ENCODE measurements around the gene PAX7.

Gene PAX7

GRCh38 chr1:18634276-18634675 lies 3.6 kb downstream of the PAX7 start:
- Mint-ChIP-seq H3K27me3 (peaks cover 96% of the 10 kb centered on the region), H3K9me3 (no peaks in the 10 kb centered on the region), H3K36me3 (ENCODE audit: low read depth) (no peaks in the 10 kb centered on the region), H3K4me3 (no peak overlapping the region), H3K4me1 (ENCODE audit: low read depth) (peaks cover 32% of the 10 kb centered on the region), H3K27ac (no peak overlapping the region)
- DNase-seq = no peak

DNA sequence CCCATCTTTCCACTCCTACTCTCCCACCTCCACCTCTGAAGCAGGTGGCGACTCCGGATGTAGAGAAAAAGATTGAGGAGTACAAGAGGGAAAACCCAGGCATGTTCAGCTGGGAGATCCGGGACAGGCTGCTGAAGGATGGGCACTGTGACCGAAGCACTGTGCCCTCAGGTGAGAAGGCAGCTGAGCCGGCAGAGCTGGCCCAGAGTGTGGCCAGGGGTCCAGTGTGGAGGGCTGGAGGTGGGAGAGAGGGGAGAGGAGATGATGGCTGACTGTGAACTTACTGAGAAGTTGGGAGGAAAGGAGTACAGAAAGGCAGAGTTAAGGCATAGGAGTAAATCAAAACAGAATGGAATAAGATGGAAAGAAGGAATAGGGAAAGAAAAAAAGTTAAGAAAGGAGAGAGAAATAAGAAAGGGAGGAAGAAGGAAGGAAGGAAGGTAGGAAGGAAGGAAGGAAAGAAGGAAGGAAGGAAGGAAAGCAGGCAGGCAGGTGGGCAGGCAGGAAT lies 4.5 kb downstream of the PAX7 start:
- H3K27me3 Mint-ChIP-seq = peaks cover 96% of the 10 kb centered on the region
- no peak for DNase-seq
- no peaks in the 10 kb centered on the region for H3K9me3 Mint-ChIP-seq
- no peaks in the 10 kb centered on the region for H3K36me3 Mint-ChIP-seq (ENCODE audit: low read depth)
- H3K4me1 Mint-ChIP-seq (ENCODE audit: low read depth) = peaks cover 38% of the 10 kb centered on the region
- no peak overlapping the region for H3K27ac Mint-ChIP-seq
- no peak overlapping the region for H3K4me3 Mint-ChIP-seq

- Mint-ChIP-seq H3K27ac (peak overlapping the region; percentile 4), H3K36me3 (ENCODE audit: low read depth) (no peaks in the 10 kb centered on the region), H3K9me3 (no peaks in the 10 kb centered on the region), H3K4me3 (no peak overlapping the region), H3K4me1 (ENCODE audit: low read depth) (peaks cover 38% of the 10 kb centered on the region), H3K27me3 (peaks cover 96% of the 10 kb centered on the region)
- DNase-seq = no peak
These were observed 5.4 kb downstream of the PAX7 start for GRCh38 chr1:18635891-18636595.

DNA sequence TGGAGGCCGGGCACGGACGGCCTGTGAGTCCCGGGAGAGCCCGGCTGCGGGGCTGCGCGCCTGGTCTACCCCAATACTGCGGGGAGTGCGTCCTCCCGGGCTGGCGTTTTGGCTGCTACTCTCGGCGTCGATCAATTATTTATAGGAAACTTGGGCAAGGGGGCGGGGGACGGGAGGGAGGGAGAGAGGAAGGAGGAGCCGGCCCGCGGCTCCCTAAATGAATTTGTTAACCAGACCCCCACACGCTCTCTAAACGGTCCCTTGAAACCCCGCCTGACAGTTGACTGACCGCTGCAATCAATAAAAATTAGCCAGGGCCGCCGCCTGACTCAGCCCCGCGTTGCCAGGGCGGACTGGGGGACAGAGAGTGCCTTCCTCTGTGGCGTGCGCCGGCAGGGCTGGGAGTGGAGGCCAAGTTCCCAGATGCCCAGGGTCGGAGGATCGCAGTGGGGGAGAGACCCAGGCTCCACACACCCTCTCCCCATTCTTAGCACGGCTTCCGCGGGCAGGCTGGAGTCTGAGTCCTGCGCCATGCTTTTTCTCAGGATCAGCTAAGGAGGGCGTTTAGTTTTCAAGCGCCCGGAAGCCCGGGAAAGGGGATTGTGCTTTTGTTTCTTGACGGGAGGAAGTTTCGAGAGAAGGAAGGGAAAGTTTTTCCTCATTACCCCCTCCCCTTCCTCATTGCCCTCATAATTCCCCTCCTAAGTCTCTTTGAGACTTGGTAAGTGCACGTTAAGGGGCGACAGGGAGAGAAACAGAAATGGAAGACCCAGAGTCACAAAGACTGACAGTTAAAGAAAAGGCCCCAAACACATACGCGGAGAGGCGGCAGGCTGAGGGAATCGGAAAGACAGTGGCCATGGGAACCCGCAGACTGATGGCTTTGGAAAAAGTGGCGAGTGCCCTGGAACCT lies 6.2 kb downstream of the PAX7 start:
- Mint-ChIP-seq H3K27ac (no peak overlapping the region), H3K4me3 (no peak overlapping the region), H3K27me3 (peaks cover 96% of the 10 kb centered on the region), H3K9me3 (no peaks in the 10 kb centered on the region), H3K36me3 (ENCODE audit: low read depth) (no peaks in the 10 kb centered on the region), H3K4me1 (ENCODE audit: low read depth) (peaks cover 39% of the 10 kb centered on the region)
- no peak for DNase-seq

DNA sequence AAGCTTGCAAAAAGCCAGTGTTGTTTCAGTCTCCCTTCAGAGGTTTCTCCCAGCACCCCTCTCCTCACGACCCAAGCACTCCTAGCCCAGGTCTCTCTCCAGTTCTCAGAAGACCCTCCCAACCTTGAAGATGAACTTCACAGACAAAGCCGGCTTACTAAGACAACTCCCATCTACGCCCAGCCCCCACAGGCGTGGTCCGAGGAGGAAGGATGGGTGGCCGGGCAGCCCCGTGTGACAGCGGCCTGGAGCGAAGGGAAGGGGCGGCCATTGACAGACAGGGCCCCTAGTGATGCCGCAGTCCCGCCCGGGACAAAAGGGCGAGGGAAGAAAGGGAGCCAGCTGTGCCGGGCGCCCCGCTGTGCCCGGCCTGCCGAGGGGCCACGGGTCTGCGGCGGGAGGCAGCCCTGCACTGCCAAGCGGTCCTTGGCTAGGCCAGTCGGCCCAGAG lies 6.9 kb downstream of the PAX7 start:
- H3K9me3 Mint-ChIP-seq = no peaks in the 10 kb centered on the region
- H3K27ac Mint-ChIP-seq = no peak overlapping the region
- peaks cover 95% of the 10 kb centered on the region for H3K27me3 Mint-ChIP-seq
- no peak for DNase-seq
- H3K4me3 Mint-ChIP-seq = no peak overlapping the region
- peaks cover 36% of the 10 kb centered on the region for H3K4me1 Mint-ChIP-seq (ENCODE audit: low read depth)
- no peaks in the 10 kb centered on the region for H3K36me3 Mint-ChIP-seq (ENCODE audit: low read depth)

DNA sequence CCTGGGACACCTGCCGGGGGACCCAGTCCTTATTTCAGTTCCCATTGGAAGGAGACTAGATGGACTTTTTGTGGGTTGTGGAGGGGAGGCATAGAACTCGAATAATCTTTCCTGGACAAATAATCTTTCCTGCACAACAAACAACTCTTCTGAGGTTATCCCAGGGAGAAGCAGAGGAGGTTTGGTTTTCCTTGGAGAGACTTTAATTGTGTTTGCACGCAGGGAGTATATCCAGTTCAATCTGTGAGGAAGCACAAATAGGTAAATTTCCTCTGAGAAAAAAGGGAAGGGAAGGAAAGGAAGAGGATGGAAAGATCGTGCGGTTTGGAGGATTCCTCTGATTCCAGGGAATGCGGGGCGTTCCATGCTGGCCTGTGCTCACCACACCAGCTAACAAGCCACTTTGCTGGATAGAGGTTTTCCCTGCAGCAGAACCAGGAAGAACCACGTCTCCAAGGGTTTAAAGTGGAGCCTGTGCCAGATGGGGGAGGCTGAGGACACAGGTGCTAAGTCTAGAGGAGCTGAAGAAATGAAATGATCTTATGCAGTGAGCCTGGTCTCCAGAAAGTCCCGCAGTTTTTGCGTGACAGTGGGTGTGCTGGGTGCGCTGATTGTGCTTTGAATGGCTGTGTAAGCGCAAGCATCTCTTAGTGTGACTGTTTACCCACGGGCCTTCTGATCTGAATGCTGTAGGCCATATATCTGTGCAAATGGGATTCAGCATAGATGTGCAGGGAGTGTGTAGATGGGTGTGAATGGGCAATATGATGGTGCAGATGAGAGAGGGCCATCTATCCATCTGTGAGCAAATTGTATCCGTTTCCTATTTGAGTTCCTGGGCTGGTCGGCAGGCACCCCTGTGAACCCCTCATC lies 7.6 kb downstream of the PAX7 start:
- Mint-ChIP-seq H3K4me1 (ENCODE audit: low read depth) (peaks cover 32% of the 10 kb centered on the region), H3K36me3 (ENCODE audit: low read depth) (no peaks in the 10 kb centered on the region), H3K9me3 (no peaks in the 10 kb centered on the region), H3K27me3 (peaks cover 94% of the 10 kb centered on the region), H3K4me3 (no peak overlapping the region), H3K27ac (no peak overlapping the region)
- DNase-seq = no peak

GRCh38 chr1:18638835-18639364 lies 8.3 kb downstream of the PAX7 start:
- Mint-ChIP-seq H3K27ac (no peak overlapping the region), H3K4me1 (ENCODE audit: low read depth) (peaks cover 34% of the 10 kb centered on the region), H3K9me3 (no peaks in the 10 kb centered on the region)

GRCh38 chr1:18639368-18640055 lies 8.9 kb downstream of the PAX7 start:
- Mint-ChIP-seq H3K4me3 (no peak overlapping the region), H3K4me1 (ENCODE audit: low read depth) (peaks cover 40% of the 10 kb centered on the region), H3K27ac (no peak overlapping the region), H3K36me3 (ENCODE audit: low read depth) (no peaks in the 10 kb centered on the region), H3K9me3 (no peaks in the 10 kb centered on the region), H3K27me3 (peaks cover 93% of the 10 kb centered on the region)
- no peak for DNase-seq

More at GRCh38 chr1:18638835-18639364, 8.3 kb downstream of the PAX7 start:
- no peak overlapping the region for H3K4me3 Mint-ChIP-seq
- H3K36me3 Mint-ChIP-seq (ENCODE audit: low read depth) = no peaks in the 10 kb centered on the region
- peaks cover 93% of the 10 kb centered on the region for H3K27me3 Mint-ChIP-seq
- DNase-seq = no peak

- Mint-ChIP-seq H3K4me3 (no peak overlapping the region), H3K4me1 (ENCODE audit: low read depth) (peaks cover 49% of the 10 kb centered on the region), H3K27ac (peak overlapping the region; percentile 10)
These were observed 9.8 kb downstream of the PAX7 start for GRCh38 chr1:18640228-18641004.

GRCh38 chr1:18641005-18641941 lies 10.6 kb downstream of the PAX7 start:
- no peak overlapping the region for H3K27ac Mint-ChIP-seq
- peaks cover 56% of the 10 kb centered on the region for H3K4me1 Mint-ChIP-seq (ENCODE audit: low read depth)
- peaks cover 94% of the 10 kb centered on the region for H3K27me3 Mint-ChIP-seq
- H3K4me3 Mint-ChIP-seq = no peak overlapping the region
- DNase-seq = no peak
- no peaks in the 10 kb centered on the region for H3K36me3 Mint-ChIP-seq (ENCODE audit: low read depth)
- H3K9me3 Mint-ChIP-seq = no peaks in the 10 kb centered on the region

More at GRCh38 chr1:18640228-18641004, 9.8 kb downstream of the PAX7 start:
- Mint-ChIP-seq H3K9me3 (no peaks in the 10 kb centered on the region), H3K27me3 (peaks cover 94% of the 10 kb centered on the region), H3K36me3 (ENCODE audit: low read depth) (no peaks in the 10 kb centered on the region)
- no peak for DNase-seq

DNA sequence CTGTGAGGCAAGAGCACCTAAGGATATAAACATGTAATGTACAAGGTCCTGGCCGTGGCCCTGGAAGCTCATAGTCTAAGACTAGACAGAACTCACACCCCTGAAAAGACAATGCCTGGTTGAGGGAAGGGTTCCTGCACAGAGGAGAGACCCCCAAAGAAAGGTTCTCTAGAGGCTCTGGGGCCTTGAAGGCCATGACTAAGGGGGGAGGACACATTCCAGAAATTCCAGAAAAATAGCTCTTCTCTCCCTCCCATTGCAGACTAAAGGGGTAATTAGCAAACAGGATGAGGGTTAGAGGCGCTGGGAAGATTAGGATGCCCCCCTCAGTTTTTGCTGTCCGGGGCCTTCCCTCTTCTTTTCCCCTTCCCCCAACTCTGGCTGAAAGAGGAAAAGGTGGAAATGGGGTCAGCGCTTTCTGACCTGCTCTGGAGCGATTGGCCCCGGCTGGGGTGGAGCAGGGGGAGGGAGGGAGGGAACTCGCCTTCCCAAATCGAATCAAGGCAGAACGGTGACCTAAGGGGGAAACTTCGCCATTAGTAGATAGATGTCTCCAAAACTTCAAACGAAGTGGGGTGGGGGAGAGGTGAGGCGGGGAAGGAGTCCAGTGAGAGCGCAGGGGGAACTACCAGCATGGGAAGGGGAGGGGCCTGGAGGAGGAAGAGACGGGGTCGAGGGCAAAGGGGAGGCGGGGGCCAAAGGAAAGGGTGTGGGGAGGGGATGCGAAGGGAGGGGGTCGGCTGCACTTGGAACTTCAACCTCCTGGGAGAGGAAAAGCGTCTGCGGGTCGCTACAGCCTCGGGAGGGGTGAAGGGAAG lies 11.8 kb downstream of the PAX7 start:
- no peaks in the 10 kb centered on the region for H3K9me3 Mint-ChIP-seq
- H3K27ac Mint-ChIP-seq = no peak overlapping the region
- no peak overlapping the region for H3K4me3 Mint-ChIP-seq
- H3K27me3 Mint-ChIP-seq = peaks cover 89% of the 10 kb centered on the region
- H3K4me1 Mint-ChIP-seq (ENCODE audit: low read depth) = peaks cover 54% of the 10 kb centered on the region
- H3K36me3 Mint-ChIP-seq (ENCODE audit: low read depth) = no peaks in the 10 kb centered on the region
- no peak for DNase-seq

Data from activated T-cell treated with anti-CD3 and anti-CD28 coated beads, Interleukin-2, amount 50 U/mL, for 24 hours (primary cell).